HG03108 (cell line): ENCODE data around the gene TMEM191B.
"Not testable (repeated sequence)": the region's sequence is repeated elsewhere in the genome, so short reads cannot be mapped to it uniquely, and the experiment has no call there.

Experiments used
- ATAC-seq: cut with Tn5 transposase; IDR thresholded peaks from one replicate; pipeline ENCODE4 v1.9.1; 2021; ENCODE audit warnings: moderate library complexity; ENCODE audit not compliant: unreplicated experiment

TMEM191B gene

DNA sequence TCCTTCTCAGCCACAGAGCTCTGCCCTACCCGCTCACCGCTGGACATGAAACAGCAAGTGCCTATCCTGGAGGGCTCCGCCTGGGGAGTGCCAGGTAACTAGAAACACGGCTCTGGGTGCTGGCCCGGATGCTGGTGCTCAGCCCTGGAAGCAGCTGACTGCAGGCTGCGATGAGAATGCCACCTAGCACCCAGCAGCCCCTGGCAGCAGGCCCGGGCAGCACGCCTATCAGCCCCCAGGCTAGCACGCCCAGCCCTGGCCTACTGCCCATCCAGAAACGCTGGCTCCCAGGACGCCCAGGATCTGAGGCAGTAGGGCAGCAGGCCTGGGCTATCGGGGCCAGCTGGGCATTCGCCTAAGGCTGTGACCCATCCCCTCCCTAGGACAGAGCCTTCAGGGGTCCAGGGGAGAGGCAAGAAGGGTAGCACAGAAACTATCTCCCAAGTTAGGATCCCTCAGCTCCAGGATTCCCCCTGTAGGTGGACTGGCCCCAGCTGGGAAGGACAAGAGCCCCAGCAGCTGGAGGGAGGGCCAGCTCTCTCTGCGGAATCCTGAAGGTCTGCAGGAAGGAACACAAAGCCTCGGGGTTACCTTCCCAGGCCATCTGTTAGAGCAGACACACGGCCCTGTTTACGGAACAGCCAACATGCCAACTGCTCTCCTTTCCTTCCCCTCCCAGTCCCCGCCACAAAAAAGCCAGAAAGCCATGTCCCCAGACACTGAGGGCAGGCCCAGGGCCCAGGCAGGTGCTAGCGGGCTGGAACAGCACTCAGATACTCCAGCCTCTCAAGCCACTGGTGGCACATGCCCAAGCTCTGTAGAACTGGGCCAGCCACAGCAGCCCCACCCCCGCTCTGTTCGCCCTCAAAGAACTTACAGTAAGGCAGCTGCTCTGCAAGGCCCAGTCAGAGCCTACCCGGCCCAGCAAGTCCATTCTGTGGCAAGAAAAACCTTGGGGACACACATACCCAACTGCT is 27.0 kb downstream of the TMEM191B start:
- not testable (repeated sequence) for ATAC-seq

DNA sequence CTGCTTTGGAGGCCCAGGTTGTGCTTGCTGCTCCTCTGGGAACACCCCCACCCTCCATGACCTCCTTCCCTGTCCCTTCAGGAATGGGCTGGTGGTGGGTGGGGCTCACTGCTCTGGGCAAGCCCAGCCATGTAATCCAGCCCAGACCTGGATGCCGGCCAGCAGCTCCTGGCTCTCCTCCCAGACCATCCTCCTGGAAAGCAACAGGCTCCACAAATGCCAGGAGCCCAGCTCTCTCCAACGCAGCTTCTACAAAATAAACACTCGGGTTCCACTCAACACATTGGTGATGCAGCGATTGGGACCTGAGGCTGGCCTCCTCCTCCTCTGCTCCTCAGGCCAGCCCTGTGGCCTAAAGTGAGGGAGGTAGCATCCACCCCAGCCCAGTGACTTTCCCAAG is 30.9 kb downstream of the TMEM191B start:
- not testable (repeated sequence) for ATAC-seq

DNA sequence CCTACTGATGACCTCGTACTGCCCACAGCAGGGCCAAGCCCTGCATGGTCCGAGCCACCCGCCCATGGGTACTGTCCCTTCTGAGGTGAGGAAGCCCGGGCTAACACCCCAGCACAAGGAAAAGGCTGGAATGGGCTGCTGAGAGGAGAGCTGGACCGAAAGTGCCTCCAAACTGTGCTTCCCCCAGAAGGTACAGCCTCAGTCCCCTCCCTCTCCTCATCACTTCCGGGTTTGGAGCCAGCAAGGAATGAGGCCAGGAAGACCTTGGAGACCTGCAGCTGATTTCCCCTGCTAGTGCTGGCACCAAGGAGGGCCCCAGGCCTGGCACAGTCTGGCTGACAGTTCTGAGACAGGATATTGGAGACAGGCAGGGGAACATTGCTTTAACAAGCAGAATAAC is 31.3 kb downstream of the TMEM191B start:
- not testable (repeated sequence) for ATAC-seq

DNA sequence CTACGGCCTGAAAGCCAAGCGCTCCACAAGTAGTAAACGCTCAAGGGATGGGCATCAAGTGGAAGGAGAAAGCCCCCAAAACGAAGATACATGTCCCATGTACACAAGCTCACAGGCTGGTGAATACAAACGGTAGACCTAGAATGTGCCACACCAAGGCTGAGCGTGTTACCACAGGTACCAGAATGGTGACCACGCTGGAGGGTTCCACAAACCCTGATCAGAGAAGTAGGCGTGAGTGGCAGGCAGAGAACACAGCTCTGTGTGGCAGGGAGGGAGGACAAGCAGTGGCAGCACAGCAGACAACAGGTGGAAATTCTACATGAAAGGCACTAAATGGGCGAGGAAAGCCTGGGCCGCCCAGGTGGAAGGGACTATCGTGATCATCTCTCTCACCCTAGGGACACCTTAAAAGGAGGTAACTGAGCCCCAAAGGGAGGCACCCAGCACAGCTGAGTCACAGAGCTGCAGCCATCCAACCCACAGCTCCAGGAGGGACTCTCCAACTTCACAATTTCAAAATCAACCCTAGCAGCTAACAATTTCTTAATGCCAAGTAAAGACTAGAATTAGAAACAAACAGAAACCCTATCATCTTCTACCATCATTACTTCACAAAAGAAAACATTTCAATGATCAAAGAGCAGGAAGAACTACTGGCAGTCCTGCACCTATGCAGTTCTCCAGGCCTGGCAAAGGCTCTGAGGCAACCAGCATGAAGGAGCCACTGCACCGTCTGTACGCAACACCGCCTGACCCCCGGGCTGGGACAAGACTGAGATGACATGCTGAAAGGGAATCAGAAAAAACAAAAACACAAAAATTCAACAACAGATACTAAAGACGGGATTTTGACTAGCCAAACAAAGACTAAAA is 32.7 kb downstream of the TMEM191B start:
- ATAC-seq, result not testable (repeated sequence)

DNA sequence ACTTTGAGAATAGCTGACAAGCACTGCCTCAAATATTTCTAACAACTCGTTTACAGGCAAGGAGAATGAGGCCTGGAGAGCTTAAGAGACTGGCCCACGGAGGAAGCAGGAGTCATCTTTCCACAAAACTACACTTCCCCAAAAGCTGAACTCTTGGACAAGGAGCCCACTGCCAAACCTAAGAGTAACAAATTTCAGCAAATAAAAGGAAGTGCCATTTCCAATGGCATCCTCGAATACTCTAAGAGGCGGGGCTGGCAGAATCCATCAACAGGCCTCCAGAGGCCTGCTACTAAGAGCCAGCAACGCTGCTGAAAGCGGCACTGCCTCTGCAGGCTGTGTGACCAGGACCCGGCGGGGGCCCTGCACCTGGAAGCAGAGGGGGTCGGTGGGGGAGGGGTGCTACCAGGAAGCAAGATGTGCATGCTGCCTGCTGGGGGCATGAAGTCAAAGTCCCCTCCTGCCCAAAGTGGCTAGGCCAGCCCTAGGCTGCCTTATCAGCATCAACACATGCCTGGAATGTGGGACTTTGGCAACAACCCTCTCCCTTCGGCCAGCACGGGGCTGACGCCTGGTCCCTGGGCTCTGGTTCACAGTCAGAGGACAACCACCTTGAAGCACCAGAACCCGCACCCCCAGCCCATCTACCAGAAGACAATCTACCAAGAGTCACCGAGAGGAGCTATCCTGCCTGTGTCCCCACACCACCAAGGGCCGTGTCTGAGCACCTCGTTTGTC is 43.1 kb downstream of the TMEM191B start:
- ATAC-seq, result not testable (repeated sequence)

DNA sequence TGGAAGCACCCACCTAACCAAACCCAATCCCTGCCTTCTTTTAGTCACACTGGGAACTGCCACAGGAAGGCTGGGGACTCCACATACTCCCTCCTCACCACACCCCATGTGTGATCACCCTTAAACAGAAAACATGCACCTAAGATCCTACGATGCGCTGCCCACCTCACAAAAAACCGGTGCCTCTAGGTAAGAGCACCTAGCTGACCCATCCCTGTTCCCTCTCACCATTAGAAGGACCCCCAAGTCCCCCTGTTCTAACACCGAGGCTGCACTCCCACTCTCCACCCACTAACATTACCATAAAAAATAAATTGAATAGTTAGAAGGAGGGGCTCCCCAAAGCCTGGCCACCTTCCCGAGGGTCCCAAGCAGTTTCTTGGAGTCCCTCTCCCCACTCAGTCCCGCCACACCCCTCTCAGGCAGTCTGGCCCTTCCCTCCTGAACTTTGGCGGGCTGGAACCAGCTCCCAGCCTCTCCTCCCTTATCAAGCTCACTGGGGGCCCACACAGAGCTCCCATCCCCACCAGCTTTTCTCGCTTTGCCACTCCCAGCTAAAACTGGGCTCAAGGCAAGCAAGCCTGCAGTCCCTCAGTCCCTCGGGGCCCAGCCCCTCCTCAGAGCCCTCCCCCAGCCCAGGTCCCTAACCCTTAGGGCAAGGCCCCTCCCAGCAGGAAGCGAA is 46.0 kb downstream of the TMEM191B start:
- ATAC-seq, result not testable (repeated sequence)

DNA sequence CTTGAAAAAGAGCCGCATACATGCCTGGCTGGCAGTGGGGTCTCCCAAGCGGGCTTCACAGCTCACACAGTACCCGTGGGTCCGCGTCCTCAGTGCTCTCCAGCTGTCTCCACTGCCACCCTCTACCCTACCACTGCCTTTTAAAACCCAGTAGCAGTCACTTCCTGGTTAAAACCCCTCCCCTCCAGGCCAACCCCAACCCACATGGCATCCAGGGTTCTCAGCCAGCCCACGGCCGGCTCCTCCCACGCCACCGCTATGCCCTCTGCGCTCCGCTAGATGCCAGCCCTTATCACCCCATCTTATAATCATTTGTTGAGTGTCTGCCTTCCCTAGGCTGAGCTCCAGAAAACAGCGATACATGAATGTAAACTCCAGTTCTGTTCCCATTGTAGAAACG is 47.0 kb downstream of the TMEM191B start:
- ATAC-seq, result not testable (repeated sequence)

DNA sequence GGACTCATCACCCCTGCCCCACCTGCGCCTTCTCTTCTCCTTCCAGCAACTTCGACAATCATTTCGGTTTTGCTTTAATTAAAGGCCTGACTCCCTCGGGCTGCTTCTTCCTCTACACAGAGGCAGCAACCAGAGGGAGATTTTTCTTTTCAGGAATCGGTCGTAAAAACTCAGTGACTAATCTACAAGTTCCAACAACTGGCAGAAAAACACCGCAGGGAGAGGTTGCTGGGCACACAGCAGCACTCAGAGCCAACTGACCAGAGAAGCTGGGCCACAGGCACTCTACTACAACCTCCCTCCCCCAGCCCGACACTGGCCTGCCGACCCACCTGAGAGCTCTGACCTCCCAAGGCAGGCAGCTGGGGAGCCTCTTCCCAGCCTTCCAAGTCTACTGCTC is 48.1 kb downstream of the TMEM191B start:
- not testable (repeated sequence) for ATAC-seq

DNA sequence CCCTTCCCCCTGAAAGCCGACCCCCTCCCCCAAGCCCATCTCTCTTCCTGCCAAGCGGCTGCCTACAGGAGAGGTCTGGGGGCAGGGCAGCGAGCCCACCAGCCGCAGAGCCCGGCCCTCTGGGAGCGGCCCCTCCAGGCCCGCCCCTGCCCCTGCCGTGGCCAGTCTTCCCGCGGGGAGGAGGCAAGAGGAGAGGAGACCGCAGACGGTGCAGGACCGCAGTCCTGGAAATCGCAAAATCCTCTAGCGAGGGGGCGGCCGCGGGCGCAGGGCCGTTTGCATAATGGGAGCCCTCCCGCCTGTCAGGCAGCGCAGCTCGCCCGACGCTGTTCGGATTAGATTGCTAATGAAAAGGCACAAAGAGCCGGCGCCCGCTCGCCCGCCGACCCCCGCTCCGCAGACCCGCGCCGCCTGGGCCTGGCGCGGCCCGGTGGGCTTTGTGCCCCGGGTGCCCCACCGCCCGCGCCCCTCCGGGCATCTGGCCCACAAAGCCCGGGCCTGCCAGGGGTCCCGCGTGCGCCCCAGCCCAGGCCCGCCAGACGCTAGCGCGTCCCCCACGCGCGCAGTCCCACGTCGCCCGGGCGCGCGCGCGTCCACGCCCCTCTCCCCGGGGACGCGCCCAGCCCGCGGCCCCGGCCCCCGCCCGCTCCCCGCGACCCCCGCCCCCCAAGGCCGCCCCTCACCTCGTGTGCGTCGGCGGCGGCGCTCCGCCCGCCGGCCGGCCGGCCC is 49.7 kb downstream of the TMEM191B start:
- ATAC-seq, result peak; percentile 24

DNA sequence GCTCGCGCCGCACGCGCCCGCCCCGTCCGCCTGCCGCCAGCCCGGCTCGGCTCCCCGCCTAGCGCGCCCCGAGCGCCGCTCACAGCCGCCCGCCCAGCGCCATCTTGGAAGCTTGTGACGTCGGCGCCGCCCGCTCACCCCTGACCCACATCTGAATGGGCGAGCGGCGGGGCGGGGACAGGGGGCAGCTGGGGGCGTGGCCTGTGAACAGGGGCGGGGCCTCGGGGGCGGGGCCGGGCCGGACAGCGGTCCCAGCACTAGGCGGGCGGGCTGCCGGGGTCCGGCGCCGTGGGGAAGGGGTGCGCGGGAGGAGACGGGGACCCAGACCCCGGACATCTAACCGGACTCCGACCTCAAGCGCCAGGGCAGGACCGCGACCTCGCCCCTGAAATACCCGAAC is 50.2 kb downstream of the TMEM191B start:
- peak; percentile 79 for ATAC-seq
